Aortic smooth muscle cell (primary cell): ENCODE results near the gene SENP6. TPM values are rescaled to one million over a fixed set of nuclear protein-coding genes. Genes with fewer than 3 reads are reported as not detected.

Experiments
- total RNA-seq: library from RNA; depleted of rRNA; stranded (reverse); fragments of >200 nt; gene quantifications from 2 replicates; pipeline ENCODE4 v1.2.3, GENCODE V29; 2014

Gene SENP6, protein sequence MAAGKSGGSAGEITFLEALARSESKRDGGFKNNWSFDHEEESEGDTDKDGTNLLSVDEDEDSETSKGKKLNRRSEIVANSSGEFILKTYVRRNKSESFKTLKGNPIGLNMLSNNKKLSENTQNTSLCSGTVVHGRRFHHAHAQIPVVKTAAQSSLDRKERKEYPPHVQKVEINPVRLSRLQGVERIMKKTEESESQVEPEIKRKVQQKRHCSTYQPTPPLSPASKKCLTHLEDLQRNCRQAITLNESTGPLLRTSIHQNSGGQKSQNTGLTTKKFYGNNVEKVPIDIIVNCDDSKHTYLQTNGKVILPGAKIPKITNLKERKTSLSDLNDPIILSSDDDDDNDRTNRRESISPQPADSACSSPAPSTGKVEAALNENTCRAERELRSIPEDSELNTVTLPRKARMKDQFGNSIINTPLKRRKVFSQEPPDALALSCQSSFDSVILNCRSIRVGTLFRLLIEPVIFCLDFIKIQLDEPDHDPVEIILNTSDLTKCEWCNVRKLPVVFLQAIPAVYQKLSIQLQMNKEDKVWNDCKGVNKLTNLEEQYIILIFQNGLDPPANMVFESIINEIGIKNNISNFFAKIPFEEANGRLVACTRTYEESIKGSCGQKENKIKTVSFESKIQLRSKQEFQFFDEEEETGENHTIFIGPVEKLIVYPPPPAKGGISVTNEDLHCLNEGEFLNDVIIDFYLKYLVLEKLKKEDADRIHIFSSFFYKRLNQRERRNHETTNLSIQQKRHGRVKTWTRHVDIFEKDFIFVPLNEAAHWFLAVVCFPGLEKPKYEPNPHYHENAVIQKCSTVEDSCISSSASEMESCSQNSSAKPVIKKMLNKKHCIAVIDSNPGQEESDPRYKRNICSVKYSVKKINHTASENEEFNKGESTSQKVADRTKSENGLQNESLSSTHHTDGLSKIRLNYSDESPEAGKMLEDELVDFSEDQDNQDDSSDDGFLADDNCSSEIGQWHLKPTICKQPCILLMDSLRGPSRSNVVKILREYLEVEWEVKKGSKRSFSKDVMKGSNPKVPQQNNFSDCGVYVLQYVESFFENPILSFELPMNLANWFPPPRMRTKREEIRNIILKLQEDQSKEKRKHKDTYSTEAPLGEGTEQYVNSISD
- total RNA-seq = 56.8 and 63.7 TPM in 2 replicates

GRCh38 chr6:75601304-75602245 is at the start of gene SENP6:
Gene SENP6, plus strand, starts transcription at chr6:75601880. Its CDS starts 645 bp downstream, at chr6:75602525.

DNA sequence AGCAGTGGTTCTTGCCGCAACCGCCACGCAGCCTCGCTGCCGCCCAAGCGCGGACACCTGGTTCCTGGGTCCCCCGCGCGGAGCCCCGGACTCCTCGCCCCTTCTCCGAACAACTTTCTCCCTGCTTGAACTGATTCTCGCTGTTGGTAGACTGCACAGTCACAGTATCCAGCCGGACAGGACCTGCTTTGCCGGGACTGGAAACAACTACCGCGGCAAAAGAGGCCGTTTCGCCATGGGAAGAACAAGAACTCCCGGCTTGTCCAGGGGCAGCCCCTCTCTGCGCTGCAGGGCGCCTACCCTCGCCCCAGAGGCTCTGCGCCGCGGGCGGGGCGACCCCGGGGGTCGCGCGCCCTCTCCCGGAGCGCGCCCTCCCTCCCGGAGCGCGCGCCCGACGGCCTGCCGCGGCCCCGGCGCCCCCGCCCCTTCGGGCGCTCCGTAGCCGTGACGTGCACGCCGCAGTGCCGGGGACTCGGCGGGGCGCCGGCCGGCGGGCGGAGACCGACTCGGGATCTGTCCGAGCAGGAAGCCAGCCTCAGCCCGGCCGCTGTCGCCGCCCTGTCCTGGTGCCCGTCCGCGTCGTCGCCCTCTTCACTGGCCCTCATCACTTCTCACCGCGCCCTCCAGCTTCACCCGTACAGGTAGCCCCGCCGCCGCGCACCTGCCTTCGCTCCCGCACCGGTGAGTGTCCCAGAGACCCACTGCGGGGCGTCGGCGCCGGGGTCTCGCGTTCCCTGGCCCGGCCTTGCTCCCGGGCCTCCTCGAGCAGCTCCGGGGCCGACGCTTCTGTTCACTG is 147.3 kb downstream of the SENP6 start, which contains the start of gene MYO6:
TSS of gene MYO6 (plus strand) at position 497 of the 796 bp plus-strand sequence. CDS start 68,309 bp downstream, outside the sequence.

Other genes starting within 250 kb of the SENP6 start
- 5.2 and 7.3 TPM in 2 replicates for gene FILIP1, start 108.1 kb upstream of the SENP6 start, total RNA-seq
- gene MYO6, start 147.4 kb downstream of the SENP6 start, total RNA-seq = 23.4 and 33.1 TPM in 2 replicates